K562 (cell line): ENCODE results near the gene LMO7.
"Not testable (repeated sequence)": the region's sequence is repeated elsewhere in the genome, so short reads cannot be mapped to it uniquely, and the experiment has no call there.

Source experiments
- ARNT ChIP-seq, 2 experiments: fragments of 450-650 bp; IDR thresholded peaks; 2 replicates each; pipeline ENCODE4 v1.6.1; 2016; ENCODE audit warnings: mild to moderate bottlenecking in 1 of 2
- HCFC1 ChIP-seq: IDR thresholded peaks from 2 replicates; pipeline ENCODE4 v1.6.1; 2012; ENCODE audit warnings: low read depth, low read length, improper control_type of control experiment
- KLF13 ChIP-seq: fragments of 450-650 bp; IDR thresholded peaks from 2 replicates; pipeline ENCODE4 v1.6.1; 2016; ENCODE audit warnings: missing genetic modification characterization, low read depth, mild to moderate bottlenecking, missing compliant biosample characterization, moderate library complexity, borderline replicate concordance
- MXI1 ChIP-seq: IDR thresholded peaks from 2 replicates; pipeline ENCODE4 v1.6.1; 2011; ENCODE audit warnings: low read depth, mild to moderate bottlenecking, improper control_type of control experiment, low read length
- REST ChIP-seq, 2 experiments: fragments of 450-650 bp; formaldehyde crosslinking in 1 of 2; IDR thresholded peaks; 2 replicates each; pipeline versions ENCODE4 v1.4.0 to v1.6.1; 2014 to 2020; ENCODE audit warnings: mild to moderate bottlenecking in 2 of 2, borderline replicate concordance in 1 of 2, low read depth in 1 of 2
- SMC3 ChIP-seq: conservative IDR thresholded peaks from 2 replicates; pipeline ENCODE4 v1.6.1; 2011; ENCODE audit warnings: low read depth, low read length, improper control_type of control experiment; ENCODE audit not compliant: insufficient read depth
- ZBTB7A ChIP-seq: IDR thresholded peaks from 2 replicates; pipeline ENCODE4 v1.6.1; 2011; ENCODE audit warnings: low read depth, mild to moderate bottlenecking, low read length, moderate library complexity, borderline replicate concordance; ENCODE audit not compliant: control insufficient read depth
- ZNF232 ChIP-seq: sonication (generic); formaldehyde crosslinking; IDR thresholded peaks from 2 replicates; pipeline ENCODE4 v1.8.0; 2022; ENCODE audit warnings: mild to moderate bottlenecking, missing genetic modification reagents

- TF ChIP-seq MXI1; ZBTB7A; SMC3; ZNF232 (CRISPR knock-in tag); ARNT (IDR thresholded peaks at IDR 0.05); KLF13 (tag); REST (IDR thresholded peaks at IDR 0.05; ENCODE audit: borderline replicate concordance); REST (CRISPR knock-in tag; IDR thresholded peaks at IDR 0.05; ENCODE audit: low read depth); HCFC1: not testable (repeated sequence)
Observed at GRCh38 chr13:75743072-75743471, 106.9 kb downstream of the LMO7 start.
